WTC11 (cell line): ENCODE measurements around the gene B3GAT2. TPM values are rescaled to one million over a fixed set of nuclear protein-coding genes. Genes with fewer than 3 reads are reported as not detected.

Experiments
- ATAC-seq: fragments of 200-7000 bp; cut with Tn5 transposase; 2 replicates; pipeline ENCODE4 v1.10.0; 2021; ENCODE audit warnings: mild to moderate bottlenecking, moderate library complexity
- CTCF ChIA-PET: fragments of 300-600 bp; sonication (Branson Sonifier 250); formaldehyde crosslinking; loops from one replicate; lab custom pipeline; 2021; ENCODE audit warnings: antibody characterized with exemption; lab: Charles Lee
- POLR2A ChIA-PET: fragments of 350-600 bp; sonication (Branson Sonifier 250); formaldehyde crosslinking; loops from one replicate; lab custom pipeline; 2021; ENCODE audit warnings: antibody characterized with exemption; lab: Charles Lee
- DNase-seq: peaks from one replicate; pipeline ENCODE4 v3.0.0; 2021; ENCODE audit warnings: low spot score
- H3K27ac Mint-ChIP-seq: 2 replicates; pipeline ENCODE4 v1.8.0; 2021; ENCODE audit warnings: mixed read lengths
- H3K27me3 Mint-ChIP-seq: 2 replicates; pipeline ENCODE4 v1.8.0; 2021; ENCODE audit warnings: low read depth, mild to moderate bottlenecking, moderate library complexity, mixed read lengths
- H3K36me3 Mint-ChIP-seq: 2 replicates; pipeline ENCODE4 v1.8.0; 2021; ENCODE audit warnings: mixed read lengths
- H3K4me1 Mint-ChIP-seq: 2 replicates; pipeline ENCODE4 v1.8.0; 2022; ENCODE audit warnings: mixed read lengths
- H3K4me3 Mint-ChIP-seq: 2 replicates; pipeline ENCODE4 v1.8.0; 2021; ENCODE audit warnings: mild to moderate bottlenecking, moderate library complexity, mixed read lengths
- H3K9me3 Mint-ChIP-seq: 2 replicates; pipeline ENCODE4 v1.8.0; 2021; ENCODE audit warnings: mixed read lengths
- ATF6 ChIP-seq: sonication (generic); formaldehyde crosslinking; IDR thresholded peaks from 2 replicates; pipeline ENCODE4 v1.8.1; 2023; ENCODE audit warnings: mild to moderate bottlenecking, missing genetic modification reagents
- ESRRA ChIP-seq: sonication (generic); formaldehyde crosslinking; IDR thresholded peaks from 2 replicates; pipeline ENCODE4 v1.8.1; 2022; ENCODE audit warnings: mild to moderate bottlenecking, missing genetic modification reagents, borderline replicate concordance
- FOXP4 ChIP-seq: sonication (generic); formaldehyde crosslinking; IDR thresholded peaks from 2 replicates; pipeline ENCODE4 v1.8.0; 2022; ENCODE audit warnings: mild to moderate bottlenecking, missing genetic modification reagents
- HMGXB4 ChIP-seq: sonication (generic); formaldehyde crosslinking; IDR thresholded peaks from 2 replicates; pipeline ENCODE4 v1.8.1; 2023; ENCODE audit warnings: mild to moderate bottlenecking, moderate library complexity, missing genetic modification reagents
- NFE2L1 ChIP-seq: sonication (generic); formaldehyde crosslinking; IDR thresholded peaks from 2 replicates; pipeline ENCODE4 v1.8.1; 2023; ENCODE audit warnings: missing genetic modification reagents
- NR3C1 ChIP-seq: sonication (generic); formaldehyde crosslinking; conservative IDR thresholded peaks from 2 replicates; pipeline ENCODE4 v1.8.1; 2023; ENCODE audit warnings: low read depth, mild to moderate bottlenecking, missing genetic modification reagents
- PRDM15 ChIP-seq: sonication (generic); formaldehyde crosslinking; IDR thresholded peaks from 2 replicates; pipeline ENCODE4 v1.8.0; 2022; ENCODE audit warnings: missing genetic modification reagents
- PRRX2 ChIP-seq: fragments of 250-450 bp; sonication (Bioruptor Pico); IDR thresholded peaks from 2 replicates; pipeline ENCODE4 v1.8.0; 2021; ENCODE audit warnings: mild to moderate bottlenecking
- RORB ChIP-seq: fragments of 250-450 bp; sonication (Bioruptor Pico); IDR thresholded peaks from 2 replicates; pipeline ENCODE4 v1.9.0; 2021; ENCODE audit warnings: mild to moderate bottlenecking
- TEAD4 ChIP-seq: sonication (generic); formaldehyde crosslinking; IDR thresholded peaks from 2 replicates; pipeline ENCODE4 v1.8.0; 2022; ENCODE audit warnings: mild to moderate bottlenecking, missing genetic modification reagents
- USF2 ChIP-seq: sonication (generic); formaldehyde crosslinking; IDR thresholded peaks from 2 replicates; pipeline ENCODE4 v1.8.1; 2023; ENCODE audit warnings: mild to moderate bottlenecking, missing genetic modification reagents, moderate library complexity
- ZBTB21 ChIP-seq: sonication (generic); formaldehyde crosslinking; IDR thresholded peaks from 2 replicates; pipeline ENCODE4 v1.8.1; 2023; ENCODE audit warnings: mild to moderate bottlenecking, missing genetic modification reagents, borderline replicate concordance
- ZNF423 ChIP-seq: fragments of 250-450 bp; sonication (Bioruptor Pico); IDR thresholded peaks from 2 replicates; pipeline ENCODE4 v2.1.2; 2022; ENCODE audit warnings: mild to moderate bottlenecking, moderate library complexity
- total RNA-seq: library from RNA; stranded (reverse); gene quantifications from 3 replicates; pipeline ENCODE4 v1.2.3, GENCODE V29; 2021

B3GAT2 gene
- total RNA-seq, 1 experiment from 2014 or later, result 0.70 TPM

- Mint-ChIP-seq H3K36me3 (no peaks in the 10 kb centered on the region), H3K9me3 (no peaks in the 10 kb centered on the region), H3K27me3 (no peaks in the 10 kb centered on the region), H3K4me1 (no peaks in the 10 kb centered on the region), H3K4me3 (no peak overlapping the region), H3K27ac (no peak overlapping the region)
- CTCF ChIA-PET, result no interaction called here
- POLR2A ChIA-PET, result no interaction called here
- TF ChIP-seq ESRRA (CRISPR knock-in tag), result no peak
- no peak for TF ChIP-seq PRRX2 (CRISPR knock-in tag)
- TF ChIP-seq ZBTB21, result no peak
- no peak for TF ChIP-seq PRDM15 (CRISPR knock-in tag)
- TF ChIP-seq NFE2L1, result no peak
- TF ChIP-seq RORB (CRISPR knock-in tag), result no peak
- TF ChIP-seq ATF6, result no peak
- TF ChIP-seq NR3C1, result no peak
- no peak for TF ChIP-seq FOXP4 (CRISPR knock-in tag)
- TF ChIP-seq HMGXB4 (CRISPR knock-in tag), result no peak
- TF ChIP-seq ZNF423 (CRISPR knock-in tag), result no peak
- no peak for TF ChIP-seq USF2 (CRISPR knock-in tag)
- TF ChIP-seq TEAD4, result no peak
- DNase-seq, result no peak
- ATAC-seq, result no peak
Measured at GRCh38 chr6:70811788-70812187, 145.1 kb downstream of the B3GAT2 start.
